ENCODE data around the gene TMEM125. TPM values are rescaled to one million over a fixed set of nuclear protein-coding genes. Genes with fewer than 3 reads are reported as not detected.
A peak's percentile ranks its signal among the peaks of the same experiment; 100 is the strongest.

The TMEM125 gene
- total RNA-seq, result 10 to 100 TPM; 31.9 to 71.6 (median 40.6) TPM
- long read RNA-seq, donor 1, transcript TMEM125-202 (4 exons, 1,786 nt), result major isoform, 7 of 51 reads
- long read RNA-seq, donor 1, partial matches to known transcripts, result 35 of 51 reads
- long read RNA-seq, donor 1, other reads (novel, unspliced or antisense), result 9 of 51 reads
- long read RNA-seq, donor 2, partial matches to known transcripts, result 35 of 46 reads
- long read RNA-seq, donor 2, other reads (novel, unspliced or antisense), result 5 of 46 reads

DNA sequence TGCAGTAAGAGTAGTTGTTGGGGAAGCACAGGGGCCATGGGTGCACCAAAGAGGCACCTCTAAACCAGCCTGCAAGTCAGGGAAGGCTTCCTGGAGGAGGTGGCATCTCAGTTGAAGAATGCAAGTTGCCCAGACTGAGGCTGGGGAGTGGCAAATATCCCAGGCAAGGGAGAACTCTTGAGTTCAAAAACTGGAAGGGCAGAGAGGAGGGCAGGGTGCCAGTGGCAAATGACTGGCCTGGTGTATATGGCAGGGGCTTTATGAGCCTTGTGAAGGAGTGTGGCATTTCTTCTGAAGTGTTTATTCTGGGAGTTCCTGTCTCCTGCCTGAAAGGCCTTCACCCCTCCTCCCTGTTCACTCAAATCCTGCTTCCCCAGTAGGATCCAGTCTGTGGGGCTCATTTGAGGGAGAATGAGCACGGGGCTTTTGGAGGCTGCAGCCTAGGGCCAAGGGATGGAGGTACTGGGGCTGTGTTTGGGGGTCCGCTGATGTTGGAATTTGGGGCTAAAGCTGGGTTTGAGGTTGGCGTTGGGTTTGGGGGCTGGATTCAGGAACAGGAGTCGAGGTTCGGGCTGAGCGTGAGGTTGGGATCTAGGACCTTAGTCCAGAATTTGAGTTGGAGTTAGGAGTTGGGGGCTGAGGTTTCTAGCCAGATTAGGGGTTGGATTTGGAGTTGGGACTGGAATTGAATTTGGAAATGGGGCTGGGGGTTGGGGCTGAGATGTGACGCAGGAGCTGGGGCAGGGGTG is at the start of gene TMEM125:
TMEM125 (plus strand) TSS at position 357 of the 749 bp plus-strand sequence. CDS start 2,740 bp downstream, outside the sequence.
- DNase-seq, result peak; percentile 78 to 91 (median 85)
- Histone ChIP-seq H3K9me3 (no peaks in the 10 kb centered on the region), H3K4me1 (ENCODE audit: low read depth) (peaks cover 10% of the 10 kb centered on the region), H3K4me3 (no peak within 1 kb of the TSS), H3K36me3 (ENCODE audit: low read depth) (no peaks in the 10 kb centered on the region)
- TF ChIP-seq, protein P1, sequence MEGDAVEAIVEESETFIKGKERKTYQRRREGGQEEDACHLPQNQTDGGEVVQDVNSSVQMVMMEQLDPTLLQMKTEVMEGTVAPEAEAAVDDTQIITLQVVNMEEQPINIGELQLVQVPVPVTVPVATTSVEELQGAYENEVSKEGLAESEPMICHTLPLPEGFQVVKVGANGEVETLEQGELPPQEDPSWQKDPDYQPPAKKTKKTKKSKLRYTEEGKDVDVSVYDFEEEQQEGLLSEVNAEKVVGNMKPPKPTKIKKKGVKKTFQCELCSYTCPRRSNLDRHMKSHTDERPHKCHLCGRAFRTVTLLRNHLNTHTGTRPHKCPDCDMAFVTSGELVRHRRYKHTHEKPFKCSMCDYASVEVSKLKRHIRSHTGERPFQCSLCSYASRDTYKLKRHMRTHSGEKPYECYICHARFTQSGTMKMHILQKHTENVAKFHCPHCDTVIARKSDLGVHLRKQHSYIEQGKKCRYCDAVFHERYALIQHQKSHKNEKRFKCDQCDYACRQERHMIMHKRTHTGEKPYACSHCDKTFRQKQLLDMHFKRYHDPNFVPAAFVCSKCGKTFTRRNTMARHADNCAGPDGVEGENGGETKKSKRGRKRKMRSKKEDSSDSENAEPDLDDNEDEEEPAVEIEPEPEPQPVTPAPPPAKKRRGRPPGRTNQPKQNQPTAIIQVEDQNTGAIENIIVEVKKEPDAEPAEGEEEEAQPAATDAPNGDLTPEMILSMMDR (IDR thresholded peaks at IDR 0.05), result no peak
- peak; percentile 55 for ATAC-seq
- intact Hi-C loops (cut with DNase I, micrococcal nuclease), result no loop called here

DNA sequence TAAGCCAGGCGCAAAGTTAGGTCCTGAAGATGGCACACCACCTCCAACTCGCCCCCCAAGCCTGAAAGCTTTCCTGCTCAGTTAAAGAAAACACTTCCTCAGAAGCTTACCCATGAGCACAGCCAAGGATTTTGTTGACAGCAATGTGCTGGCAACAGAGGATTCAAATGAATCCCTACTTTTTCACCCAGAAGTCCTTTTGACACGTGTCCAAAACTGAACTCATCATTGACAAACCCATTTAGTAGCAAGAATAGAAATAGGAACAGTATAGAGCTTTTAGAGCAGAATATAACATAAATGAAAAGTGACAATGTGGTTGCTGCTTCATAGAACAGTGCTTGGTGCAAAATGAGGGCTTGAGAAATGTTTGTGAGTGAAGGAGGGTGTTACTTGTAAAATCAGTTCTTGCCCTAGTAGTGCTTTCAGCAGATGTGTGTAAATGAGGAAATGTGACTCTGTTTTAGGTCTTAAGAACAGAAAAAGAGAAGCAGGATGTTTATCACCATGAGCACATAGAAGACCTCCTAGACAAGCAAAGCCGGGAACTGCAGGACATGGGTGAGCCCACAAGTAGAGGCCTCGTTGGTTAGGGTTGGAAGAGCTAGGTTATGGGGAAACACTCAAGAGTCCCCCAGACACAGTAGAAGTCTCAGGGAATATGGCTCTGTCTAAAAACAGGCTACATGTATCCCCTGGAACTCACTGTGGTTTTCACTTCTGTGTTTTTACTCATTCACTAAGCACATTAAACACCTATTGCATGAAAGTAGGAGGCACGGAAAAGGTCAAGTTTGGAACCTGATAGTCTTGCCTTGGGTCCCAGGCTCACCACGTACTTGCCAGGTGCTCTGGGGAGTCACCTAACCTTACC is 48.6 kb upstream of the TMEM125 start:
- Histone ChIP-seq H3K9me3 (no peaks in the 10 kb centered on the region), H3K4me3 (no peak overlapping the region), H3K4me1 (ENCODE audit: low read depth) (no peaks in the 10 kb centered on the region), H3K36me3 (ENCODE audit: low read depth) (no peaks in the 10 kb centered on the region)
- ATAC-seq (peak; percentile 64), DNase-seq (no peak)
- TF ChIP-seq, protein P1 (IDR thresholded peaks at IDR 0.05), result no peak
- intact Hi-C loops (cut with DNase I, micrococcal nuclease), result loop anchor here in 1 of 2 donors (10.0 kb wide), 1 partner anchor 194 kb away; no protein-coding TSS in a partner anchor

DNA sequence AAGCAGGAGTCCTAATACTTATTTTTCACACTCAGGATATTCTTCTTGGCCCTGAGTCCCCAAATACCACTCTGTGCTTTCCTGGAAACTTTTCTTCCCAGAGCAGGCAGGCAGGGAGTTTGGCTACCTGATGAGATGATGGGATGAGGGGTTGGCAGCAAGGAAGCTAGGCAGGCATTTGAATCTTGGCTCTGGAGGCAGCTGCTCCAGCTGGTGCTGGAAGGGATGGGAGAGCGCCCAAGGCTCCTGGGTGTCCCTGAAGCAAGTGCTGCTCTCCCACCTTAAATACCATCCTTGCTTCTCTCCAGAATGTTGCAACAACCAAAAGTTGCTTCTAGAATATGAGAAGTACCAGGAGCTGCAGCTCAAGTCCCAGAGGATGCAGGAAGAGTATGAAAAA is 48.0 kb upstream of the TMEM125 start:
- H3K36me3 ChIP-seq (ENCODE audit: low read depth), result no peaks in the 10 kb centered on the region
- H3K4me3 ChIP-seq, result no peak overlapping the region
- DNase-seq, result no peak
- no peaks in the 10 kb centered on the region for H3K4me1 ChIP-seq (ENCODE audit: low read depth)
- no peaks in the 10 kb centered on the region for H3K9me3 ChIP-seq
- intact Hi-C loops (cut with DNase I, micrococcal nuclease), result loop anchor here in 1 of 2 donors (10.0 kb wide), 1 partner anchor 193 kb away; no protein-coding TSS in a partner anchor
- TF ChIP-seq, protein P1 (IDR thresholded peaks at IDR 0.05), result no peak
- ATAC-seq, result no peak

DNA sequence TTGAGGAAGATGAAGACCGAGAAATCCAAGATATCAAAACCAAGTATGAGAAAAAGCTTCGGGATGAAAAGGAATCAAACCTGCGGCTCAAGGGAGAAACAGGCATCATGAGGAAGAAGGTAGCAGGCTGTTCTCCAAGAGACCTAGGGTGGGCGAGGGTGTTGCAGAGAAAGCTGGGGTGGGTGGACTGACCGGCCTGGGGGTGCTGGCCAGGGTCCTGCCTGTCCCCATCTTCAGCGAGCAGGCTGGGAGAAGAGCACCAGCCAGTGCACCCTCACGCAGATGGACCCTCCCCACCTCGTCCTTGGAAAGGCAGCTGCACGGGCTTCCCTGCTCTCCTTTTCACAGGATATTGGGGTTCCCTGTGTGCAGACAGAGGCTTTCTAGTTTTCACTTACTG is 46.9 kb upstream of the TMEM125 start:
- no peak for ATAC-seq
- Histone ChIP-seq H3K9me3 (no peaks in the 10 kb centered on the region), H3K4me1 (ENCODE audit: low read depth) (no peaks in the 10 kb centered on the region), H3K36me3 (ENCODE audit: low read depth) (no peaks in the 10 kb centered on the region), H3K4me3 (no peak overlapping the region)
- intact Hi-C loops (cut with DNase I, micrococcal nuclease), result loop anchor here in 1 of 2 donors (10.0 kb wide), 1 partner anchor 192 kb away; no protein-coding TSS in a partner anchor
- TF ChIP-seq, protein P1 (IDR thresholded peaks at IDR 0.05), result no peak
- DNase-seq, result no peak

DNA sequence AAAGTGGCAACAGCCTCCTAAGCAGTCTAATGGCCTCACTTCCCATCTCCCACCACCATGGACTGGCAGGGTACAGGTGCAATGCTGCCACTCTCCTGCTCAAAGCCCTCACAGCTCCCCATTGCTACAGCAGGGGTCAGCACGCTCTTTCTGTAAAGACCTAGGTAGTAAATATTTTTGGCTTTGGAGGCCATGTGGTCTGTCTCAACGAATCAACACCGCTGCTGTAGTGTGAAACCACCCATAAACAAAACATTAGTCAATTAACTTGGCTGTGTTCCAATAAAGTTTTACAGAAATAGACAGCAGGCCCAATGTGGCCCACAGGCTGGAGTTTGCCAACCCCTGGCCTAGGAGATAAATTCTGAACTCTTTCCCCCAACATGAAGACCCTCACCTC is 44.6 kb upstream of the TMEM125 start:
- intact Hi-C loops (cut with DNase I, micrococcal nuclease), result loop anchor here in 1 of 2 donors (10.0 kb wide), 1 partner anchor 190 kb away; no protein-coding TSS in a partner anchor
- no peak for DNase-seq
- H3K9me3 ChIP-seq, result no peaks in the 10 kb centered on the region
- ATAC-seq, result no peak
- TF ChIP-seq, protein P1 (IDR thresholded peaks at IDR 0.05), result no peak
- H3K4me1 ChIP-seq (ENCODE audit: low read depth), result no peaks in the 10 kb centered on the region
- no peaks in the 10 kb centered on the region for H3K36me3 ChIP-seq (ENCODE audit: low read depth)
- H3K4me3 ChIP-seq, result no peak overlapping the region

Data from mucosa of descending colon (tissue), 3 donors.